A673 (cell line): ENCODE measurements around the gene PLCB2.

Experiments
- CTCF ChIP-seq: fragments of 300-800, 200-600 bp; sonication (generic); conservative IDR thresholded peaks from 2 replicates; pipeline ENCODE4 v1.5.1; 2017; ENCODE audit warnings: low read depth, mild to moderate bottlenecking, antibody characterized with exemption, low read length, moderate library complexity, mixed read lengths
- EZH2 ChIP-seq: fragments of 200-600 bp; sonication (generic); IDR thresholded peaks from 2 replicates; pipeline ENCODE4 v1.6.1; 2017; ENCODE audit warnings: borderline replicate concordance, low read depth, mild to moderate bottlenecking, mixed read lengths, antibody characterized with exemption, low read length; ENCODE audit not compliant: poor library complexity, severe bottlenecking

- TF ChIP-seq CTCF (no peak), EZH2 (no peak)
Measured at GRCh38 chr15:40302981-40303380, 4.8 kb downstream of the PLCB2 start.
